Measurements from ENCODE around the gene GTF2H1. TPM values are rescaled to one million over a fixed set of nuclear protein-coding genes. Genes with fewer than 3 reads are reported as not detected.

The GTF2H1 gene
- total RNA-seq, 4 donors from 2014 or later: 50.7 to 80.4 (median 77.1) TPM

GRCh38 chr11:18332891-18333290 lies 10.5 kb downstream of the GTF2H1 start:
- TF ChIP-seq, protein P1, sequence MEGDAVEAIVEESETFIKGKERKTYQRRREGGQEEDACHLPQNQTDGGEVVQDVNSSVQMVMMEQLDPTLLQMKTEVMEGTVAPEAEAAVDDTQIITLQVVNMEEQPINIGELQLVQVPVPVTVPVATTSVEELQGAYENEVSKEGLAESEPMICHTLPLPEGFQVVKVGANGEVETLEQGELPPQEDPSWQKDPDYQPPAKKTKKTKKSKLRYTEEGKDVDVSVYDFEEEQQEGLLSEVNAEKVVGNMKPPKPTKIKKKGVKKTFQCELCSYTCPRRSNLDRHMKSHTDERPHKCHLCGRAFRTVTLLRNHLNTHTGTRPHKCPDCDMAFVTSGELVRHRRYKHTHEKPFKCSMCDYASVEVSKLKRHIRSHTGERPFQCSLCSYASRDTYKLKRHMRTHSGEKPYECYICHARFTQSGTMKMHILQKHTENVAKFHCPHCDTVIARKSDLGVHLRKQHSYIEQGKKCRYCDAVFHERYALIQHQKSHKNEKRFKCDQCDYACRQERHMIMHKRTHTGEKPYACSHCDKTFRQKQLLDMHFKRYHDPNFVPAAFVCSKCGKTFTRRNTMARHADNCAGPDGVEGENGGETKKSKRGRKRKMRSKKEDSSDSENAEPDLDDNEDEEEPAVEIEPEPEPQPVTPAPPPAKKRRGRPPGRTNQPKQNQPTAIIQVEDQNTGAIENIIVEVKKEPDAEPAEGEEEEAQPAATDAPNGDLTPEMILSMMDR (IDR thresholded peaks at IDR 0.05; ENCODE audit: low read depth): no peak

GRCh38 chr11:18347471-18348125 lies 25.2 kb downstream of the GTF2H1 start:
- TF ChIP-seq, protein P1 (IDR thresholded peaks at IDR 0.05; ENCODE audit: low read depth): no peak

GRCh38 chr11:18352581-18352980 lies 30.2 kb downstream of the GTF2H1 start:
- TF ChIP-seq, protein P1 (IDR thresholded peaks at IDR 0.05; ENCODE audit: low read depth): no peak

- TF ChIP-seq, protein P1 (IDR thresholded peaks at IDR 0.05; ENCODE audit: low read depth): no peak
These were observed 36.3 kb downstream of the GTF2H1 start for GRCh38 chr11:18358646-18359045.

- TF ChIP-seq, protein P1 (IDR thresholded peaks at IDR 0.05; ENCODE audit: low read depth): no peak
These were observed 38.8 kb downstream of the GTF2H1 start for GRCh38 chr11:18361154-18361553.

DNA sequence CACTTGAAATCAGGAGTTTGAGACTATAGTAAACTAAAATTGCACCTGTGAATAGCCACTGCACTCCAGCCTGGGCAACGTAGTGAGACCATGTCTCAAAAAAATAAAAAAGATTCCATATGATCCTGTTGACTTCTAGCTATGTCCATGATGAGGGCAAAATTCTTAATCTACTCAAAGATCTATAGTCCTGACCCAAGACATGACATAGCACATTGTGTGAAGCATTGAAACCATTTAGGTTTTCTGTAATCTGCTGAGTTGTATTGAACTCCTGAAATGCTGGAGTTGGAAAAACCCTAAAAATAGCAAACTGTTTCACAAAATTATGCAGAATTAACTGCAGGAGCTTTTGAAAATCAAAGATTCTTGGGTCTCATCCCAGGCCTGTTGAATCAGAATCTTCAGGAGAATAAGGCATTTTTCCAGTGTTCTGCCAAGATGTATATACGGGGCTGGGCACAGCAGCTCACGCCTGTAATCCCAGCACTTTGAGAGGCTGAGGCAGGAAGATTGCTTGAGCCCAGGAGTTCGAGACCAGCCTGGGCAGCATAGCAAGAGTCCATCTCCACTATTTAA lies 42.2 kb downstream of the GTF2H1 start:
- TF ChIP-seq, protein P1 (IDR thresholded peaks at IDR 0.05; ENCODE audit: low read depth): no peak

GRCh38 chr11:18365741-18366140 lies 43.4 kb downstream of the GTF2H1 start:
- TF ChIP-seq, protein P1 (IDR thresholded peaks at IDR 0.05; ENCODE audit: low read depth): no peak

Data from subcutaneous adipose tissue (tissue), 4 donors.